NB4 (cell line): ENCODE data around the gene TSHZ2.

ENCODE experiments used
- DNase-seq: peaks from one replicate; pipeline ENCODE4 v3.0.0; 2010; ENCODE audit warnings: low read depth
- H3K4me3 ChIP-seq: one replicate; pipeline ENCODE4 v1.5.1; 2011; ENCODE audit warnings: mild to moderate bottlenecking, low read depth, low read length, moderate library complexity
- CTCF ChIP-seq: IDR thresholded peaks from one replicate; pipeline ENCODE4 v1.5.1; 2012; ENCODE audit warnings: low read depth, low read length
- MAX ChIP-seq: IDR thresholded peaks from 2 replicates; pipeline ENCODE4 v1.6.1; 2011; ENCODE audit warnings: low read depth, low read length
- MYC ChIP-seq: IDR thresholded peaks from 2 replicates; pipeline ENCODE4 v1.6.1; 2011; ENCODE audit warnings: low read depth, low read length
- POLR2A ChIP-seq: IDR thresholded peaks from 2 replicates; pipeline ENCODE4 v1.6.1; 2011; ENCODE audit warnings: mild to moderate bottlenecking; ENCODE audit not compliant: insufficient read length; ENCODE audit errors: extremely low read depth

Gene TSHZ2

GRCh38 chr20:53016534-53017042 is 44.4 kb downstream of the TSHZ2 start:
- TF ChIP-seq MYC (no peak), POLR2A (no peak), CTCF (no peak), MAX (no peak)
- no peak overlapping the region for H3K4me3 ChIP-seq
- no peak for DNase-seq

GRCh38 chr20:53017206-53017605 is 45.0 kb downstream of the TSHZ2 start:
- TF ChIP-seq MAX (no peak), MYC (no peak), CTCF (no peak), POLR2A (no peak)
- DNase-seq = no peak

GRCh38 chr20:53019464-53019863 is 47.3 kb downstream of the TSHZ2 start:
- DNase-seq = no peak
- no peak for TF ChIP-seq MAX
- no peak for TF ChIP-seq MYC
- no peak for TF ChIP-seq CTCF
- no peak for TF ChIP-seq POLR2A
- H3K4me3 ChIP-seq = no peak overlapping the region

More at GRCh38 chr20:53017206-53017605, 45.0 kb downstream of the TSHZ2 start:
- no peak overlapping the region for H3K4me3 ChIP-seq

- H3K4me3 ChIP-seq = no peak overlapping the region
- TF ChIP-seq MYC = no peak
- TF ChIP-seq MAX = no peak
- TF ChIP-seq POLR2A = no peak
- no peak for TF ChIP-seq CTCF
- DNase-seq = no peak
Measured at GRCh38 chr20:53020376-53020775, 48.2 kb downstream of the TSHZ2 start.

- no peak for DNase-seq
- H3K4me3 ChIP-seq = no peak overlapping the region
- TF ChIP-seq MYC (no peak), MAX (no peak), POLR2A (no peak), CTCF (no peak)
Measured at GRCh38 chr20:53020834-53021233, 48.7 kb downstream of the TSHZ2 start.
